GM12872 (cell line): ENCODE measurements around the gene EDDM3A.

Experiments used
- CTCF ChIP-seq: IDR thresholded peaks from 3 replicates; pipeline ENCODE4 v1.5.1; 2011; ENCODE audit warnings: low read depth, mild to moderate bottlenecking, low read length, moderate library complexity; ENCODE audit not compliant: insufficient read depth

The EDDM3A gene

GRCh38 chr14:20742132-20742531, 3.6 kb upstream of the EDDM3A start:
- TF ChIP-seq CTCF: no peak

GRCh38 chr14:20743556-20743955, 2.1 kb upstream of the EDDM3A start:
- TF ChIP-seq CTCF: no peak

DNA sequence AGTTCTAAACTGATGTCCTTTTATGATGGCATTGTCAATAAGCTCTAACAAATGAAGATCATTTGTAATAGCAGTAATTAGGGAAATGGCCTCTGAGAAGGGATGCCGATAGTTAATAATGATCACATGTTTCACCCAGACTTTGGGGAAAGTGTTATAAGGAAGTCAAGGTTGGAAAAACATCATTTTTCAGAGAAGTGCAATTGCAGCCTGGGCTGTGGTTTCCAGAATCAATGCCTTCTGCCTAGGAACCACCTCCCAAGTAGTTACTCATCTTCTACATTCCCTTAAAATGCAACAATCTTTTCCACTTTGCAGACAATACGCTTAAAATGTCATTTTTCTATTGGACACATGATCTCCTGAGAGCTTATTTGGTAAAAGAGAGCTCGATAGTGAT, 879 bp downstream of the EDDM3A start:
- TF ChIP-seq CTCF: no peak

- TF ChIP-seq CTCF: no peak
Measured at GRCh38 chr14:20748439-20748838, 2.8 kb downstream of the EDDM3A start.

- TF ChIP-seq CTCF: no peak
Measured at GRCh38 chr14:20750194-20750593, 4.5 kb downstream of the EDDM3A start.

DNA sequence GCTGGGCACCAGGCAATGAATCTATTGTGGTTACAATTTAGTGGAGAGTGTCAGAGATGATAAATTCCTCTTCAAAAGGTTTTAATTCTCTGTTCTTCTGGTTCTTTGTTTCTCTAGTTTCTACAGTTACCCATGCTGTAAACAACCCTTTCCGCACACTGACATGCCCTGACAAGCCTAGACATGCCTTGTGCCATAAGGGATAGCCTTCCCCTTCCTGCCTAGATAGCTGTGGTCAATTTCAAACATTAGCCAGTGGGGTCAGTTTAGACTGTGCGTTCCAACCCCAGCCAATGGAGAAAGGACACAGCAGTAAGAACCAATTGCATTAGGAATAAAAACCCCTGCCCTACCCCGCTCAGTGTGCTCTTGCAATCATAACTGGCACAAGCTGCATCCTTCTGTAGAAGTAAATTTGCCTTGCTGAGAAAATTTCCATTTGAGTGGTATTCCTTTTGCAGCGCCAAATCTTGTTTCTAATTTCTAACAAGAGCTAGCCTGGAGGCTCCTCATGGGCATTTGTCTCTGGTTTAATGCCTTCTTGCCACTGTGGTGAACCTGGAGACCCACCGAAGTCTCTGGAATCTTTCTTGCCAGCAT, 6.4 kb downstream of the EDDM3A start:
- no peak for TF ChIP-seq CTCF

GRCh38 chr14:20754308-20754707, 8.6 kb downstream of the EDDM3A start:
- TF ChIP-seq CTCF: no peak
